Caki2 (cell line): ENCODE results near the gene WAC. TPM values are rescaled to one million over a fixed set of nuclear protein-coding genes. Genes with fewer than 3 reads are reported as not detected.
"Not testable (repeated sequence)": the region's sequence is repeated elsewhere in the genome, so short reads cannot be mapped to it uniquely, and the experiment has no call there.

Source experiments
- DNase-seq: peaks from one replicate; pipeline ENCODE4 v3.0.0-alpha.2; 2015; ENCODE audit warnings: low read depth
- in situ Hi-C: cut with HindIII; loops from 2 replicates; pipeline ENCODE4 v1.10.0; 2016; ENCODE audit warnings: low sequenced_read_pairs, low pct_unique_long_range_greater_than_20kb, mixed read lengths
- total RNA-seq: library from RNA; depleted of rRNA; stranded (reverse); fragments of >200 nt; shearing (Covaris generic); gene quantifications from 2 replicates; pipeline ENCODE4 v1.2.3, GENCODE V29; 2014; ENCODE audit warnings: low replicate concordance

WAC gene
- total RNA-seq, 1 experiment from 2014 or later: 39.5 TPM

GRCh38 chr10:28556142-28556541, 23.2 kb downstream of the WAC start:
- in situ Hi-C loops: no loop called here
- no peak for DNase-seq

GRCh38 chr10:28558186-28558585, 25.3 kb downstream of the WAC start:
- in situ Hi-C loops: no loop called here

GRCh38 chr10:28558923-28559508, 26.1 kb downstream of the WAC start:
- DNase-seq: no peak
- in situ Hi-C loops: no loop called here

More at GRCh38 chr10:28558186-28558585, 25.3 kb downstream of the WAC start:
- no peak for DNase-seq

- DNase-seq: no peak
- in situ Hi-C loops: no loop called here
Observed at GRCh38 chr10:28559618-28560017, 26.7 kb downstream of the WAC start.

- no peak for DNase-seq
- in situ Hi-C loops: no loop called here
Observed at GRCh38 chr10:28560617-28561016, 27.7 kb downstream of the WAC start.

- in situ Hi-C loops: no loop called here
- no peak for DNase-seq
Observed at GRCh38 chr10:28561531-28561930, 28.6 kb downstream of the WAC start.

- no peak for DNase-seq
Observed at GRCh38 chr10:28564905-28565304, 32.0 kb downstream of the WAC start.

GRCh38 chr10:28566458-28567015, 33.6 kb downstream of the WAC start:
- in situ Hi-C loops: no loop called here
- no peak for DNase-seq

More at GRCh38 chr10:28564905-28565304, 32.0 kb downstream of the WAC start:
- in situ Hi-C loops: no loop called here

- in situ Hi-C loops: no loop called here
- DNase-seq: no peak
Observed at GRCh38 chr10:28569506-28570159, 36.7 kb downstream of the WAC start.

GRCh38 chr10:28570598-28570997, 37.7 kb downstream of the WAC start:
- in situ Hi-C loops: no loop called here
- no peak for DNase-seq

GRCh38 chr10:28571265-28571664, 38.3 kb downstream of the WAC start:
- no peak for DNase-seq
- in situ Hi-C loops: no loop called here

GRCh38 chr10:28574214-28574613, 41.3 kb downstream of the WAC start:
- in situ Hi-C loops, DNase-seq: not testable (repeated sequence)

- no peak for DNase-seq
- in situ Hi-C loops: no loop called here
Observed at GRCh38 chr10:28575852-28576251, 42.9 kb downstream of the WAC start.

GRCh38 chr10:28577506-28577905, 44.6 kb downstream of the WAC start:
- no peak for DNase-seq
- in situ Hi-C loops: no loop called here

GRCh38 chr10:28578454-28578853, 45.5 kb downstream of the WAC start:
- no peak for DNase-seq
- in situ Hi-C loops: no loop called here

GRCh38 chr10:28580825-28581224, 47.9 kb downstream of the WAC start:
- DNase-seq: no peak
- in situ Hi-C loops: no loop called here

- DNase-seq: no peak
- in situ Hi-C loops: no loop called here
Observed at GRCh38 chr10:28581916-28582315, 49.0 kb downstream of the WAC start.

- DNase-seq: no peak
- in situ Hi-C loops: no loop called here
Observed at GRCh38 chr10:28585076-28585475, 52.2 kb downstream of the WAC start.

GRCh38 chr10:28586176-28586575, 53.3 kb downstream of the WAC start:
- in situ Hi-C loops: no loop called here
- DNase-seq: no peak
